GM23338 (cell line): ENCODE measurements around the gene SLC25A48. TPM values are rescaled to one million over a fixed set of nuclear protein-coding genes. Genes with fewer than 3 reads are reported as not detected.

ENCODE experiments used
- ATAC-seq: fragments of 200-7000 bp; cut with Tn5 transposase; 3 replicates; pipeline ENCODE4 v1.9.1; 2020
- DNase-seq: peaks from one replicate; pipeline ENCODE4 v3.0.0-alpha.2; 2015; ENCODE audit warnings: low spot score
- H2AFZ ChIP-seq: fragments of 200-600 bp; sonication (generic); 2 replicates; pipeline ENCODE4 v1.8.0; 2016; ENCODE audit warnings: antibody characterized with exemption, mild to moderate bottlenecking, moderate library complexity
- H3F3A ChIP-seq: fragments of 200-600 bp; sonication (generic); replicated peaks from 2 replicates; pipeline ENCODE4 v1.8.0; 2017; ENCODE audit warnings: antibody characterized with exemption, mixed run types, low read depth
- H3K27ac ChIP-seq: fragments of 200-600 bp; sonication (generic); 2 replicates; pipeline ENCODE4 v1.6.1; 2016; ENCODE audit warnings: low read depth
- H3K27me3 ChIP-seq: fragments of 200-600 bp; sonication (generic); 2 replicates; pipeline ENCODE4 v1.8.0; 2016; ENCODE audit warnings: mild to moderate bottlenecking, mixed run types, moderate library complexity; ENCODE audit not compliant: insufficient read depth
- H3K36me3 ChIP-seq: fragments of 200-600 bp; sonication (generic); 2 replicates; pipeline ENCODE4 v1.8.0; 2016; ENCODE audit warnings: mild to moderate bottlenecking; ENCODE audit not compliant: insufficient read depth
- H3K4me1 ChIP-seq: fragments of 200-600 bp; sonication (generic); 2 replicates; pipeline ENCODE4 v1.8.0; 2016; ENCODE audit warnings: mild to moderate bottlenecking, moderate library complexity; ENCODE audit not compliant: insufficient read depth
- H3K4me2 ChIP-seq: fragments of 200-600 bp; sonication (generic); 2 replicates; pipeline ENCODE4 v1.7.1; 2017; ENCODE audit warnings: mixed run types
- H3K4me3 ChIP-seq: fragments of 200-600 bp; sonication (generic); 2 replicates; pipeline ENCODE4 v1.6.1; 2016; ENCODE audit warnings: mixed run types
- H3K79me2 ChIP-seq: fragments of 200-600 bp; sonication (generic); replicated peaks from 2 replicates; pipeline ENCODE4 v1.8.0; 2017; ENCODE audit warnings: mild to moderate bottlenecking; ENCODE audit not compliant: insufficient read depth
- H3K9me2 ChIP-seq: fragments of 200-600 bp; sonication (generic); 2 replicates; pipeline ENCODE4 v1.8.0; 2017; ENCODE audit not compliant: insufficient read depth
- H4K20me1 ChIP-seq: fragments of 200-600 bp; sonication (generic); replicated peaks from 2 replicates; pipeline ENCODE4 v1.8.0; 2017; ENCODE audit warnings: mild to moderate bottlenecking; ENCODE audit not compliant: insufficient read depth
- H3K27ac Mint-ChIP-seq: 2 replicates; pipeline ENCODE4 v1.8.0; 2020; ENCODE audit warnings: inconsistent platforms, mild to moderate bottlenecking, moderate library complexity, mixed read lengths
- H3K27me3 Mint-ChIP-seq: 3 replicates; pipeline ENCODE4 v1.8.0; 2022; ENCODE audit warnings: low read depth, mild to moderate bottlenecking, moderate library complexity, mixed read lengths, inconsistent platforms; ENCODE audit not compliant: insufficient read depth, poor library complexity
- H3K36me3 Mint-ChIP-seq: 3 replicates; pipeline ENCODE4 v1.8.0; 2021; ENCODE audit warnings: low read depth, mild to moderate bottlenecking, inconsistent platforms, moderate library complexity, mixed read lengths
- H3K4me1 Mint-ChIP-seq: 3 replicates; pipeline ENCODE4 v1.8.0; 2020; ENCODE audit warnings: mild to moderate bottlenecking, inconsistent platforms, mixed read lengths
- H3K4me3 Mint-ChIP-seq: 3 replicates; pipeline ENCODE4 v1.8.0; 2021; ENCODE audit warnings: moderate library complexity, mild to moderate bottlenecking, inconsistent platforms, mixed read lengths
- H3K9me3 Mint-ChIP-seq: 3 replicates; pipeline ENCODE4 v1.8.0; 2020; ENCODE audit warnings: moderate library complexity, mild to moderate bottlenecking, inconsistent platforms, mixed read lengths
- CREB1 ChIP-seq: fragments of 250-450 bp; sonication (Bioruptor Pico); IDR thresholded peaks from 2 replicates; pipeline ENCODE4 v1.5.0; 2020; ENCODE audit warnings: low read depth, mild to moderate bottlenecking, moderate library complexity
- CTCF ChIP-seq, 2 experiments: fragments of 200-600 bp in 1 of 2; sonication (generic) in 1 of 2; conservative IDR thresholded peaks; 2 replicates each; pipeline versions ENCODE4 v1.5.1 to v1.6.1; 2016 to 2017; ENCODE audit warnings: antibody characterized with exemption in 2 of 2, low read depth in 2 of 2, mild to moderate bottlenecking in 2 of 2, moderate library complexity in 1 of 2
- EZH2 ChIP-seq: fragments of 200-600 bp; sonication (generic); IDR thresholded peaks from one replicate; pipeline ENCODE4 v1.8.0; 2017; ENCODE audit warnings: antibody characterized with exemption, mild to moderate bottlenecking, low read depth; ENCODE audit not compliant: unreplicated experiment
- POLR2AphosphoS5 ChIP-seq: IDR thresholded peaks from 2 replicates; pipeline ENCODE4 v1.6.1; 2016; ENCODE audit warnings: antibody characterized with exemption, low read depth
- STAT1 ChIP-seq: IDR thresholded peaks from one replicate; pipeline ENCODE4 v1.6.1; 2016; ENCODE audit warnings: antibody characterized with exemption; ENCODE audit not compliant: unreplicated experiment
- long read RNA-seq: library from polyadenylated mRNA; unstranded; transcript quantifications from one replicate; pipeline ENCODE4 v2.0.0, GENCODE V29; 2020; ENCODE audit not compliant: unreplicated experiment
- polyA plus RNA-seq: library from polyadenylated mRNA; unstranded; fragments of >200 nt; fragmentation: Nextera tagmentation; extraction: Ambion mirVana; gene quantifications from 2 replicates; pipeline ENCODE4 v1.2.1, GENCODE V29; 2016
- total RNA-seq: library from RNA; depleted of rRNA; stranded (reverse); fragments of >200 nt; shearing (Covaris generic); gene quantifications from 2 replicates; pipeline ENCODE4 v1.2.3, GENCODE V29; 2014; rRNA removed

Gene SLC25A48, protein sequence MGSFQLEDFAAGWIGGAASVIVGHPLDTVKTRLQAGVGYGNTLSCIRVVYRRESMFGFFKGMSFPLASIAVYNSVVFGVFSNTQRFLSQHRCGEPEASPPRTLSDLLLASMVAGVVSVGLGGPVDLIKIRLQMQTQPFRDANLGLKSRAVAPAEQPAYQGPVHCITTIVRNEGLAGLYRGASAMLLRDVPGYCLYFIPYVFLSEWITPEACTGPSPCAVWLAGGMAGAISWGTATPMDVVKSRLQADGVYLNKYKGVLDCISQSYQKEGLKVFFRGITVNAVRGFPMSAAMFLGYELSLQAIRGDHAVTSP
- total RNA-seq: 1.4 and 1.5 TPM in 2 replicates
- polyA plus RNA-seq: 1.1 TPM in 2 replicates
- long read RNA-seq, partial matches to known transcripts: 0 of 1 reads
- long read RNA-seq, other reads (novel, unspliced or antisense): 1 of 1 reads

DNA sequence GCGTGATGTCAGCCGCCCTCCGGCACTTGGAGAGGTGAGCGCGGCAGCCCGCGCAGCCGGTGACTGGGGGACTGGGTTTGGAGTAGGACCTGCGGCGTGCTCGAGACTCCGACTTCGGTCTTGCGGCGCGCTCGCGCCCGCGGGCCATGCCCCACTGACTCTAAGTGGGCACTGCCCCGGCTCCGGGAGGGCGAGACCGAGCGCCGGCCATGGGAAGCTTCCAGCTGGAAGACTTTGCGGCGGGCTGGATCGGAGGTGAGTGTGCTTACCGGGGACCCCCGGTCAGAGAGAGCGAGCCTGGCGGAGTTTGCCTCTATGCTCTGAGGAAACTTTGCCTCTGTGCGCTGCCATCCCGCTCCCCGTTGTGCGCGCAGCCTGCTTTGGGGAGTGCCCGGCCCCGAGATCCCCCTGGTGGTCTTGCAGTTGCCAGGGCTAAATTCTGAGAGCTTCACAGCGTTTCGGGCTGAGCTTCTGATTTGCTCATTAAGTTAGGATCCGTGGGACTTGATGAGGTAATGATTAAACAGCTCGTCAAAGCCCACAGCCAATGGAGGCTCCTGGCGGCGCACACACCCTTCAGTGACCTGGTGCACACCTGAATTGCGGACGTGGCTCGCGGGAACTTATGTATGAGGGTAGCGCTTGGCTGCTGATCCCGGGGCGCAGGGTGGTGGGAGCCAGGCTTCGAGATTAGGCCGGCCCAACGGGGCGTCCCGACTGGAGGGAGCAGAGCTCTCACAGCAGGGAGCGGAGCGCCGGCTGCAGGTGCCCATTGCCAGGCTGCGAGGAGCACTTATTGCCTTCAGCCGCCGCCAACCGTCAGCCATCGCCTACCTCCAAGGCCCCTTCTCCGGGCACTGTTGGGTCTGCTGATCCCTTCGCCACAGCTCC, at the start of gene SLC25A48:
TSS of gene SLC25A48 (plus strand) at position 25 of the 891 bp plus-strand sequence. CDS start at position 210, 185 bp downstream.
- Mint-ChIP-seq H3K4me1 (0 out of 3 replicates have a peak, but pooled peaks cover 4% of the 10 kb centered on the region), H3K9me3 (peaks cover 23% of the 10 kb centered on the region), H3K27ac (no peak within 1 kb of the TSS), H3K36me3 (peaks cover 12% of the 10 kb centered on the region; the same call in 2 of the 3 replicates), H3K4me3 (peak within 1 kb of the TSS; percentile 87), H3K27me3 (peaks cover 49% of the 10 kb centered on the region)
- peak within 1 kb of the TSS; percentile 88 for H3K4me3 ChIP-seq
- H3K9me2 ChIP-seq: 0 out of 2 replicates have a peak, but pooled peaks cover 3% of the 10 kb centered on the region
- H3K27ac ChIP-seq: no peak within 1 kb of the TSS
- H3K4me1 ChIP-seq: no peaks in the 10 kb centered on the region; the same call in 1 of the 2 replicates
- no peaks in the 10 kb centered on the region for H4K20me1 ChIP-seq
- H3K36me3 ChIP-seq: no peaks in the 10 kb centered on the region
- H2AFZ ChIP-seq: peak within 1 kb of the TSS; percentile 98
- H3K79me2 ChIP-seq: no peaks in the 10 kb centered on the region
- DNase-seq (peak; percentile 95), ATAC-seq (peak; percentile 95)
- TF ChIP-seq CREB1 (CRISPR knock-in tag) (0 out of 2 replicates have a peak, but pooled peaks have one; percentile 24), EZH2 (peak; percentile 30), POLR2AphosphoS5 (no peak), CTCF (conservative IDR thresholded peaks at IDR 0.05; ENCODE audit: low read depth in 2 of 2) (peak; percentile 33 to 70; a peak in 1 of 4 replicates)
- H3F3A ChIP-seq: no peaks in the 10 kb centered on the region
- peak within 1 kb of the TSS; percentile 91 for H3K4me2 ChIP-seq
- peaks cover 48% of the 10 kb centered on the region for H3K27me3 ChIP-seq

DNA sequence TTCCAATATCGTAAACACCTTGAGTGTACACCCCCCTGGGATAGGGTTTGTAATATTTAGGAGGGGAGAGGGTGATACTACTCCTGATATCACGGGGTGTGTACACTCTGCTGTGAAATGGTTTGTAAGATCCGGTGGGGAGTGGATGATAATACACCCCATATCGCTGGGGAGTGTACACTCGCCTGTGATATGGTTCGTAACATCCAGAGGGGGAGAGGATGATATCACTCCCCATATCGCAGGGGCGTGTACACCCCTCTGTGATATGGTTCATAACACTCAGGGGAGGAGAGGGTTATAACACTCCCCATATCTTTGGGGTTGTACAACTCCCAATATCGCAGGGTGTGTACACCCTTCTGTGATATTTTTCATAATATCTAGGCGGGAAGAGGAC, 33.8 kb upstream of the SLC25A48 start:
- Histone ChIP-seq H3K4me1 (no peaks in the 10 kb centered on the region), H3K36me3 (no peaks in the 10 kb centered on the region), H3K27ac (no peak overlapping the region), H3K27me3 (no peaks in the 10 kb centered on the region), H3K4me2 (no peak overlapping the region), H3K79me2 (no peaks in the 10 kb centered on the region), H3K9me2 (0 out of 2 replicates have a peak, but pooled peaks cover 9% of the 10 kb centered on the region), H2AFZ (no peak overlapping the region), H4K20me1 (no peaks in the 10 kb centered on the region), H3K4me3 (no peak overlapping the region), H3F3A (no peaks in the 10 kb centered on the region)
- Mint-ChIP-seq H3K4me3 (no peak overlapping the region), H3K27ac (no peak overlapping the region), H3K9me3 (no peaks in the 10 kb centered on the region), H3K4me1 (no peaks in the 10 kb centered on the region), H3K36me3 (no peaks in the 10 kb centered on the region), H3K27me3 (peaks cover 2% of the 10 kb centered on the region)
- ATAC-seq (no peak), DNase-seq (no peak)
- no peak for TF ChIP-seq STAT1
